Calu3 (cell line): ENCODE measurements around the gene ZNF3. TPM values are rescaled to one million over a fixed set of nuclear protein-coding genes. Genes with fewer than 3 reads are reported as not detected.

ENCODE experiments used
- BruUV-seq: library from RNA; stranded (reverse); fragments of 400-500 nt; replicated peaks from 2 replicates; lab custom pipeline; 2021; lab: Mats Ljungman, UMichigan
- CTCF ChIA-PET: fragments of 300-600 bp; sonication (Branson Sonifier 250); formaldehyde crosslinking; loops from one replicate; lab custom pipeline; 2022; ENCODE audit warnings: antibody characterized with exemption; lab: Charles Lee
- DNase-seq: peaks from one replicate; pipeline ENCODE4 v3.0.0; 2022
- H3K27ac Mint-ChIP-seq: one replicate; pipeline ENCODE4 v1.8.0; 2022; ENCODE audit warnings: mixed read lengths; ENCODE audit not compliant: unreplicated experiment
- H3K27me3 Mint-ChIP-seq: one replicate; pipeline ENCODE4 v1.8.0; 2022; ENCODE audit warnings: mixed read lengths; ENCODE audit not compliant: unreplicated experiment
- H3K36me3 Mint-ChIP-seq: one replicate; pipeline ENCODE4 v1.8.0; 2022; ENCODE audit warnings: mild to moderate bottlenecking, moderate library complexity, mixed read lengths; ENCODE audit not compliant: insufficient read depth, unreplicated experiment
- H3K4me1 Mint-ChIP-seq: one replicate; pipeline ENCODE4 v1.8.0; 2022; ENCODE audit warnings: mild to moderate bottlenecking, low read depth, mixed read lengths; ENCODE audit not compliant: unreplicated experiment
- H3K4me3 Mint-ChIP-seq: one replicate; pipeline ENCODE4 v1.8.0; 2022; ENCODE audit warnings: mild to moderate bottlenecking, low read depth, moderate library complexity, mixed read lengths; ENCODE audit not compliant: unreplicated experiment
- H3K9me3 Mint-ChIP-seq: one replicate; pipeline ENCODE4 v1.8.0; 2022; ENCODE audit warnings: low read depth, mixed read lengths; ENCODE audit not compliant: unreplicated experiment
- intact Hi-C: fragments of 100-400 bp; cut with micrococcal nuclease; formaldehyde crosslinking; loops from one replicate; pipeline ENCODE4 v1.10.0; 2022; ENCODE audit not compliant: unreplicated experiment
- microRNA-seq: library from miRNA; unstranded; fragments of <30 nt; microRNA quantifications from one replicate; pipeline ENCODE4 v1.2.0, GENCODE V29; 2022
- total RNA-seq: library from RNA; stranded (reverse); gene quantifications from 2 replicates; pipeline ENCODE4 v1.2.3, GENCODE V29; 2022
- TF ChIP-seq, protein P1 (sequence below): fragments of 200-600 bp; IDR thresholded peaks from one replicate; pipeline ENCODE4 v1.8.0; 2022; ENCODE audit warnings: antibody characterized with exemption; ENCODE audit not compliant: unreplicated experiment

Gene ZNF3
- total RNA-seq, 1 experiment from 2014 or later: 26.7 TPM

DNA sequence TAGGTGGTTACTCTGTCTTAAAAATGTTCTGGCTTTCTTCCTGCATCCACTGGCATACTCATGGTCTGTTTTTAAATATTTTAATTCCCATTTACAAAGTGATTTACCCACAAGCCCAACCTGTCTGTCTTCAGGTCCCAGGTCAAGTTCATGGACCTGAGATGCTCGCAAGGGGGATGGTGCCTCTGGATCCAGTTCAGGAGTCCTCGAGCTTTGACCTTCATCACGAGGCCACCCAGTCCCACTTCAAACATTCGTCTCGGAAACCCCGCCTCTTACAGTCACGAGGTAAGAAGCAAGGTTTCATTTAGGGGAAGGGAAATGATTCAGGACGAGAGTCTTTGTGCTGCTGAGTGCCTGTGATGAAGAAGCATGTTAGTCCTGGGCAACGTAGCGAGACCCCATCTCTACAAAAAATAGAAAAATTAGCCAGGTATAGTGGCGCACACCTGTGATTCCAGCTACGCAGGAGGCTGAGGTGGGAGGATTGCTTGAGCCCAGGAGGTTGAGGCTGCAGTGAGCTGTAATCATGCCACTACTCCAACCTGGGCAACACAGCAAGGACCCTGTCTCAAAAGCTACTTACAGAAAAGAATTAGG, 57.4 kb downstream of the ZNF3 start:
- Mint-ChIP-seq H3K27ac (no peak overlapping the region), H3K9me3 (no peaks in the 10 kb centered on the region), H3K36me3 (peaks cover 49% of the 10 kb centered on the region), H3K27me3 (no peaks in the 10 kb centered on the region), H3K4me3 (no peak overlapping the region), H3K4me1 (peaks cover 9% of the 10 kb centered on the region)
- CTCF ChIA-PET: no interaction called here
- no TSS peak for BruUV-seq
- intact Hi-C loops: no loop called here
- no peak for DNase-seq
- TF ChIP-seq, protein P1, sequence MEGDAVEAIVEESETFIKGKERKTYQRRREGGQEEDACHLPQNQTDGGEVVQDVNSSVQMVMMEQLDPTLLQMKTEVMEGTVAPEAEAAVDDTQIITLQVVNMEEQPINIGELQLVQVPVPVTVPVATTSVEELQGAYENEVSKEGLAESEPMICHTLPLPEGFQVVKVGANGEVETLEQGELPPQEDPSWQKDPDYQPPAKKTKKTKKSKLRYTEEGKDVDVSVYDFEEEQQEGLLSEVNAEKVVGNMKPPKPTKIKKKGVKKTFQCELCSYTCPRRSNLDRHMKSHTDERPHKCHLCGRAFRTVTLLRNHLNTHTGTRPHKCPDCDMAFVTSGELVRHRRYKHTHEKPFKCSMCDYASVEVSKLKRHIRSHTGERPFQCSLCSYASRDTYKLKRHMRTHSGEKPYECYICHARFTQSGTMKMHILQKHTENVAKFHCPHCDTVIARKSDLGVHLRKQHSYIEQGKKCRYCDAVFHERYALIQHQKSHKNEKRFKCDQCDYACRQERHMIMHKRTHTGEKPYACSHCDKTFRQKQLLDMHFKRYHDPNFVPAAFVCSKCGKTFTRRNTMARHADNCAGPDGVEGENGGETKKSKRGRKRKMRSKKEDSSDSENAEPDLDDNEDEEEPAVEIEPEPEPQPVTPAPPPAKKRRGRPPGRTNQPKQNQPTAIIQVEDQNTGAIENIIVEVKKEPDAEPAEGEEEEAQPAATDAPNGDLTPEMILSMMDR: no peak

DNA sequence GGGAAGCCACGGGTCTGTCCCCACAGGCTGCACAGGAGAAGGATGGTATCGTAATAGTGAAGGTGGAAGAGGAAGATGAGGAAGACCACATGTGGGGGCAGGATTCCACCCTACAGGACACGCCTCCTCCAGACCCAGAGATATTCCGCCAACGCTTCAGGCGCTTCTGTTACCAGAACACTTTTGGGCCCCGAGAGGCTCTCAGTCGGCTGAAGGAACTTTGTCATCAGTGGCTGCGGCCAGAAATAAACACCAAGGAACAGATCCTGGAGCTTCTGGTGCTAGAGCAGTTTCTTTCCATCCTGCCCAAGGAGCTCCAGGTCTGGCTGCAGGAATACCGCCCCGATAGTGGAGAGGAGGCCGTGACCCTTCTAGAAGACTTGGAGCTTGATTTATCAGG, 58.0 kb downstream of the ZNF3 start:
- CTCF ChIA-PET: no interaction called here
- no peak for DNase-seq

DNA sequence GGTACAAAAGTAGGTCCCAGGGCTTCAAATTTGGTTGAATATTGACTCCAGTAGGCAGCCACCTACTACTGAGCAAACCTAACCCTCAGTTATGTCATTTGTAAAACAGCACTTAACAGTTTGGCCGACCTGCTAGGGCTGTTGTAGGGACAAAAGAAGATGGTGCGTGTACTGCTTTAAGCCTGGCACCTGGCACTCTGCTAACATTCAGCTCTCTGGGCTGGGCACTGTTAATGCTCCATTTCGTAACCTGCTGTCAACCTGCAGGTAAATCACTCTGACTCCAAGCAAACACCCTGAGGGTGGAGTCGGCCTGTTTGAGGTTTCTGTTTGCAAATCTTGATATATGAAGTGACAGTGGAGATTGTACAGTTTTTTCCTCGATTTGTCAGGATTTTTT, 58.9 kb downstream of the ZNF3 start:
- intact Hi-C loops: no loop called here
- DNase-seq: no peak
- Mint-ChIP-seq H3K9me3 (no peaks in the 10 kb centered on the region), H3K27me3 (no peaks in the 10 kb centered on the region), H3K36me3 (peaks cover 49% of the 10 kb centered on the region), H3K27ac (no peak overlapping the region), H3K4me3 (no peak overlapping the region), H3K4me1 (peaks cover 9% of the 10 kb centered on the region)
- TF ChIP-seq, protein P1: no peak
- no TSS peak for BruUV-seq
- CTCF ChIA-PET: no interaction called here

More for the DNA sequence above, 58.0 kb downstream of the ZNF3 start:
- Mint-ChIP-seq H3K9me3 (no peaks in the 10 kb centered on the region), H3K36me3 (peaks cover 49% of the 10 kb centered on the region), H3K27me3 (no peaks in the 10 kb centered on the region), H3K4me1 (peaks cover 9% of the 10 kb centered on the region), H3K4me3 (no peak overlapping the region), H3K27ac (no peak overlapping the region)
- intact Hi-C loops: no loop called here
- no TSS peak for BruUV-seq
- TF ChIP-seq, protein P1: no peak

DNA sequence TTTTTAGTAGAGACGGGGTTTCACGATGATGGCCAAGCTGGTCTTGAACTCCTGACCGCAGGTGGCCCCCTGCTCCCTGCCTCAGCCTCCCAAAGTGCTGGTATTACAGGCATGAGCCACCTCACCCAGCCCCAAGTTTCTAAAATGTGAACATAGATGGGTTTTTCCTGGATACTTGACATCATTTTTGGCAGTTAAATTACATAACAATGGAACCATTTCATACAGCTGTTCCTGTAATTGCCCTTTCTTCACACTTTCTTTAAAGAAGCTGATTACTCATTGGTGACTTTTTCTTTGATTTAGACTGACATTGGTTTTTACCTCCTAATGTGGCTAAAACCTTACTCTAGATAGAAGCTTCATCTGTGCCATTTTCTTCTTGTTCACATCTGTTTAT, 60.2 kb downstream of the ZNF3 start:
- BruUV-seq: no TSS peak
- Mint-ChIP-seq H3K36me3 (peaks cover 44% of the 10 kb centered on the region), H3K27ac (no peak overlapping the region), H3K4me1 (peaks cover 9% of the 10 kb centered on the region), H3K4me3 (no peak overlapping the region), H3K27me3 (no peaks in the 10 kb centered on the region), H3K9me3 (no peaks in the 10 kb centered on the region)
- intact Hi-C loops: no loop called here
- DNase-seq: no peak
- TF ChIP-seq, protein P1: no peak
- CTCF ChIA-PET: interaction anchor here (0.6 kb wide), 1 partner anchor 1866 kb away, joined by 6 read pairs; no protein-coding TSS in a partner anchor

Small RNA genes lying within 50 kb of the gene (microRNA-seq; reads per million reads assigned to microRNA genes)
- 5,426 reads per million, percentile 93 among the genes with 10 or more reads in this experiment for gene MIR106B
- 699 reads per million, percentile 81 among the genes with 10 or more reads in this experiment for gene MIR25
- 12,909 reads per million, percentile 96 among the genes with 10 or more reads in this experiment for gene MIR93

Other genes starting within 250 kb of the ZNF3 start
- 0.47 TPM in 1 of 2 replicates, not detected in the other for gene OR2AE1, start 204.7 kb downstream of the ZNF3 start, total RNA-seq
- 15.9 and 16.9 TPM in 2 replicates for gene TRIM4, start 162.2 kb downstream of the ZNF3 start, total RNA-seq
- not detected in 2 replicates for gene GJC3, start 152.1 kb downstream of the ZNF3 start, total RNA-seq
- 15.4 and 25.6 TPM in 2 replicates for gene AZGP1, start 105.7 kb downstream of the ZNF3 start, total RNA-seq
- 56.6 and 60.0 TPM in 2 replicates for gene ZKSCAN1, start 66.1 kb downstream of the ZNF3 start, total RNA-seq
- 5.5 and 5.7 TPM in 2 replicates for gene ZSCAN21, start 31.9 kb downstream of the ZNF3 start, total RNA-seq
- gene COPS6, start 7.2 kb upstream of the ZNF3 start, total RNA-seq: 97.1 and 110 TPM in 2 replicates
- 122 and 125 TPM in 2 replicates for gene MCM7, start 19.7 kb upstream of the ZNF3 start, total RNA-seq
- 12.1 and 13.9 TPM in 2 replicates for gene AP4M1, start 19.9 kb upstream of the ZNF3 start, total RNA-seq
- gene TAF6, start 37.6 kb upstream of the ZNF3 start, total RNA-seq: 50.5 and 50.8 TPM in 2 replicates
- 5.6 and 5.9 TPM in 2 replicates for gene CNPY4, start 37.9 kb upstream of the ZNF3 start, total RNA-seq
- 1.2 TPM in 2 replicates for gene MBLAC1, start 45.2 kb upstream of the ZNF3 start, total RNA-seq
- gene LAMTOR4, start 67.2 kb upstream of the ZNF3 start, total RNA-seq: 43.6 and 56.6 TPM in 2 replicates
- gene TRAPPC14, start 77.0 kb upstream of the ZNF3 start, total RNA-seq: 17.4 and 17.5 TPM in 2 replicates
- gene GAL3ST4, start 86.9 kb upstream of the ZNF3 start, total RNA-seq: 0.14 TPM in 1 of 2 replicates, not detected in the other
- gene GPC2, start 95.7 kb upstream of the ZNF3 start, total RNA-seq: 3.2 and 3.6 TPM in 2 replicates
- 0.66 and 1.2 TPM in 2 replicates for gene STAG3, start 96.2 kb upstream of the ZNF3 start, total RNA-seq
- gene PVRIG, start 138.2 kb upstream of the ZNF3 start, total RNA-seq: not detected in 2 replicates
- gene SPDYE3, start 226.0 kb upstream of the ZNF3 start, total RNA-seq: not detected in 2 replicates